Gastroesophageal sphincter (tissue), 4 donors: ENCODE data around the gene PCK1. TPM values are rescaled to one million over a fixed set of nuclear protein-coding genes. Genes with fewer than 3 reads are reported as not detected.

Experiments
- ATAC-seq: fragments of 150-250 bp; one replicate; pipeline ENCODE4 v1.9.1; 2016; ENCODE audit warnings: mild to moderate bottlenecking, moderate library complexity
- H3K27ac ChIP-seq, 4 donors: fragments of 200-600 bp; sonication (generic) in 3 of 4; 1 replicate in 3 of 4; 2 replicates in 1 of 4; pipeline ENCODE4 v1.5.1; 2016 to 2019
- H3K27me3 ChIP-seq: fragments of 200-600 bp; sonication (generic); one replicate; pipeline ENCODE4 v1.5.1; 2019
- H3K36me3 ChIP-seq, 2 donors: fragments of 200-600 bp; sonication (generic); one replicate each; pipeline ENCODE4 v1.5.1; 2019; ENCODE audit warnings: control low read depth in 1 of 2
- H3K4me1 ChIP-seq, 3 donors: fragments of 200-600 bp; sonication (generic); 1 replicate in 2 of 3; 2 replicates in 1 of 3; pipeline ENCODE4 v1.5.1; 2016 to 2019; ENCODE audit warnings: control low read depth in 2 of 3
- H3K4me3 ChIP-seq, 2 donors: fragments of 200-600 bp; sonication (generic); one replicate each; pipeline ENCODE4 v1.5.1; 2019; ENCODE audit warnings: mild to moderate bottlenecking in 1 of 2, moderate library complexity in 1 of 2
- H3K9me3 ChIP-seq, 3 donors: fragments of 200-600 bp; sonication (generic); one replicate each; pipeline ENCODE4 v1.5.1; 2017 to 2019; ENCODE audit warnings: control low read depth in 2 of 3
- EP300 ChIP-seq: sonication (generic); formaldehyde crosslinking; IDR thresholded peaks from one replicate; pipeline ENCODE4 v1.6.1; 2017; ENCODE audit warnings: antibody characterized with exemption, mild to moderate bottlenecking
- POLR2A ChIP-seq, 2 donors: fragments of 450-650 bp; IDR thresholded peaks; one replicate each; pipeline ENCODE4 v1.6.1; 2017; ENCODE audit warnings: antibody characterized with exemption in 2 of 2, mild to moderate bottlenecking in 2 of 2, moderate library complexity in 1 of 2
- POLR2AphosphoS5 ChIP-seq: sonication (generic); formaldehyde crosslinking; IDR thresholded peaks from one replicate; pipeline ENCODE4 v1.6.1; 2017; ENCODE audit warnings: antibody characterized with exemption
- WGBS, 2 donors: methylation state at CpG; one replicate each; pipeline ENCODE4 v1.1.5; 2018; ENCODE audit warnings: low coverage in 1 of 2; 5-methylcytosine and 5-hydroxymethylcytosine counted together
- total RNA-seq, 4 donors: library from RNA; depleted of rRNA; stranded (reverse); fragments of >200 nt; gene quantifications; one replicate each; pipeline ENCODE4 v1.1.0, GENCODE V29; 2016
- TF ChIP-seq, protein P1 (sequence below), 4 experiments: fragments of 200-600 bp in 2 of 4; fragments of 450-650 bp in 2 of 4; sonication (generic) in 1 of 4; IDR thresholded peaks; one replicate each; pipeline ENCODE4 v1.5.1; 2017 to 2019; ENCODE audit warnings: antibody characterized with exemption in 4 of 4, mild to moderate bottlenecking in 2 of 4, moderate library complexity in 2 of 4

PCK1 gene
- total RNA-seq, 4 donors from 2014 or later, result 0.15 to 3.2 (median 0.23) TPM

DNA sequence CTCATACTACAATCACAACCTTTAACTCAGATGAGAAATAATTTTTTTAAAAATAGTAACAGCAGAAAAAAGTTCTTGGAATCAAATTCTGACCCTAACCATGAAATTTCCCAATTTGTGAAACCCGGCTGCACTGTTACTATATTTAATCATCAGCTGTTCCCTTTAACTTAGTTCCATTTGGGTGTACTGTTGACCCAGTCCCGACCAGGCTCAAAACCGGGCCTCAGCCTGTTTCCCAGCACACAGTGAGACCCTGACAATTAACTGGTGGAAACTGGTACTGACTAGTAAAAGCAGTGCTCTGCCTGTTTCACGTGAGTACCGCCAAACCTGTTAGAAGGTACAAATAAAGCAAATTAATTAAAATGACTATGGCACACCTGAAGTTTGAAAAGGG lies 43.0 kb upstream of the PCK1 start:
- peaks cover 0 to 11% (median 0%) of the 10 kb centered on the region in 3 donors for H3K4me1 ChIP-seq
- WGBS, 2 donors, result 79 to 100% methylated on average over 3 to 5 of the region's 5 CpGs

DNA sequence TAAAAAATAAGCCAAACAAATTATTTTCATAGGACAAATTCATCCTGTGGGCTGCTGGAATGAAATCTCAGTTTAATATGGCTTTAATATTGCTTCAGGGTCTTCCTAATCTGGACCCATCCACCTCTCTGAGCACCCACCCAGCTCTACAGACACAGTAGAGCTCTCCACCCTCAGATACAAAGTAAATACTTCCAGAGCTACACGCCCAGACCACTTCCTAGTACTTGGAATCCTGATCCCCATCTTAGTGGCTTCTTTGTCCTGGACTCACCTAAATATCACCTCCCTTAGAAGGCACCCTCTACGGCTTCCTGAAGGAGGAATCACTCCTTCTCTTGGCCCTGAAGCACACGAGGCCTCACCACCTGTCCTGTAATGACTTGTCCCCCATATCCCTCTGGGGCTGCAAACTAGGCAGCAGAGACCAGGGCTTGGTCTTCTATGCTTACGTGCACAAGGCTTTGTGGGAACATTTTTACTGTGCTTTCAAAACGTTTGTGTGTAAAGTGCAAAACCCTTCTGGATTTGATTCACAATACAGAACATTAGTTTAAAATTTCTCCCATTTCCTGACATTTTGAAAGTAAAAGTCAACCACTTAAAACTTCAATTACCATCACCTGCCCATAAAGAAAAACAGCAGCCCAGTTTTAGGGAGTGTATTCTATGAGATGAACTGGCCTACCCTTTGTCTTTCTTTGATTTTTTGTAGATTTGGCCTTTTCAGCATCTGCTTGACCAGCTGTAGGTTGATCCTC lies 38.4 kb upstream of the PCK1 start:
- Histone ChIP-seq H3K36me3 (no peaks in the 10 kb centered on the region), H3K27ac (no peak overlapping the region), H3K9me3 (no peaks in the 10 kb centered on the region), H3K27me3 (no peaks in the 10 kb centered on the region), H3K4me3 (no peak overlapping the region), H3K4me1 (no peaks in the 10 kb centered on the region)
- ATAC-seq, result no peak
- TF ChIP-seq EP300, result no peak
- TF ChIP-seq POLR2AphosphoS5, result no peak
- WGBS, 2 donors, result 58 to 78% methylated on average over 4 to 5 of the region's 5 CpGs

More for the DNA sequence above, 43.0 kb upstream of the PCK1 start:
- H3K9me3 ChIP-seq, result no peaks in the 10 kb centered on the region
- H3K27me3 ChIP-seq, result no peaks in the 10 kb centered on the region
- no peak overlapping the region for H3K27ac ChIP-seq
- no peak overlapping the region for H3K4me3 ChIP-seq
- TF ChIP-seq, protein P1, sequence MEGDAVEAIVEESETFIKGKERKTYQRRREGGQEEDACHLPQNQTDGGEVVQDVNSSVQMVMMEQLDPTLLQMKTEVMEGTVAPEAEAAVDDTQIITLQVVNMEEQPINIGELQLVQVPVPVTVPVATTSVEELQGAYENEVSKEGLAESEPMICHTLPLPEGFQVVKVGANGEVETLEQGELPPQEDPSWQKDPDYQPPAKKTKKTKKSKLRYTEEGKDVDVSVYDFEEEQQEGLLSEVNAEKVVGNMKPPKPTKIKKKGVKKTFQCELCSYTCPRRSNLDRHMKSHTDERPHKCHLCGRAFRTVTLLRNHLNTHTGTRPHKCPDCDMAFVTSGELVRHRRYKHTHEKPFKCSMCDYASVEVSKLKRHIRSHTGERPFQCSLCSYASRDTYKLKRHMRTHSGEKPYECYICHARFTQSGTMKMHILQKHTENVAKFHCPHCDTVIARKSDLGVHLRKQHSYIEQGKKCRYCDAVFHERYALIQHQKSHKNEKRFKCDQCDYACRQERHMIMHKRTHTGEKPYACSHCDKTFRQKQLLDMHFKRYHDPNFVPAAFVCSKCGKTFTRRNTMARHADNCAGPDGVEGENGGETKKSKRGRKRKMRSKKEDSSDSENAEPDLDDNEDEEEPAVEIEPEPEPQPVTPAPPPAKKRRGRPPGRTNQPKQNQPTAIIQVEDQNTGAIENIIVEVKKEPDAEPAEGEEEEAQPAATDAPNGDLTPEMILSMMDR (IDR thresholded peaks at IDR 0.05), result no peak
- no peak for TF ChIP-seq POLR2A (IDR thresholded peaks at IDR 0.05)
- no peak for TF ChIP-seq EP300
- no peak for TF ChIP-seq POLR2AphosphoS5
- ATAC-seq, result no peak
- H3K36me3 ChIP-seq, result no peaks in the 10 kb centered on the region

DNA sequence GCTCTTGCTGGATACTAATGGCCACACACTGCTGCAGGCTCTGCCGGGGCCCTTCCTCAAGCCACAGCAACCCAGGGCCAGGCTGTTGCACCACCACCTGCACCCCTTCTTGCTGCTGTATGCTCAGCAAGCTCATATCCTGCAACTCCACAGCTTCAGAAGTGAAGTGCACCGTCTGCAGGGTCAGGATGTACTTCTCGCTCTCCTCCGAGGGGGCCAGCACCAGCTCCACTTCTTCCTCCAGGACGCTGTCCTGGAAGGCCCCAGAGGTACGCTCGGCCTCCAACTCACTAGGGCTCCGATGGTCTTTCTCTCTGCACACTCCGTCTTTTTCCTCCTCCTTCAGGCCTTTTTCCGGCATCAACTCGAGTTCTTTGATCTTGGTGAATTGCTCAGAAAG lies 37.1 kb upstream of the PCK1 start:
- no peak for ATAC-seq
- TF ChIP-seq POLR2A (IDR thresholded peaks at IDR 0.05) (no peak), EP300 (no peak), POLR2AphosphoS5 (no peak)
- TF ChIP-seq, protein P1 (IDR thresholded peaks at IDR 0.05), result no peak
- Histone ChIP-seq H3K27ac (no peak overlapping the region), H3K4me1 (no peaks in the 10 kb centered on the region), H3K27me3 (no peaks in the 10 kb centered on the region), H3K36me3 (no peaks in the 10 kb centered on the region), H3K4me3 (no peak overlapping the region), H3K9me3 (no peaks in the 10 kb centered on the region)
- WGBS, 2 donors, result 81 to 90% methylated on average over 6 to 7 of the region's 11 CpGs

DNA sequence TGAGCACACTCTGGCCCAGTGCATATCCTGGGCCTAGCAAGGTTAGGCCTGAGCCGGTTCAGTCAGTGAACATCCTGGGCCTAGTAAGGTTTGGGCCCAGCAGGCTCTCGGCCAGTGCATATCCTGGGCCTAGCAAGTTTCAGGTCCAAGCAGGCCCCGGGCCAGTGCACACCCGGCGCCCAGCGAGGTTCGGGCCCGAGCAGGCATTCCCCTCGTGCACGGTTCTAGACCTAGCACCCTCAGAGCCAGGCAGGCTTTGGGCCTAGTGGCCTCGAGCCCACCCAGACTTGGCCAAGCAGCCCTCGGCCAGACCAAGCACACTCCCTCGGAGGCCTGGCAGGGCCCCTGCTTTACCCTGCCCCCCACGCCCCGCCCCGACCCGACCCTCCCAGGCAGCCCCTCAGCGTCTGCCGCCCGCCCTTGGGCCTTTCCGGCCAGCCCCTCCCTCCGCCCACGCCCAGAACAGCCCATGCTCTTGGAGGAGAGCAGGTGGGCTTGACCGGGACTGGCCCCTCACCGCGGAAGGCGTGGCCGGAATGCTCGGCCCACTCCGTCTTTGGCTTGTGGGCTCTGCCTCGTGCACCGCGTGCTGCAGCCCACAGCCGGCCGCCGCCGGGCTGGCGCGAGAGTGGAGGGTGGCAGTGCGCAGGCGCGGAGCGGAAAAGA lies 36.3 kb upstream of the PCK1 start, which contains the start of gene CTCFL:
Gene CTCFL (minus strand): TSS at position 630 of the 666 bp plus-strand sequence. CDS start 935 bp downstream, outside the sequence.
- TF ChIP-seq POLR2A (IDR thresholded peaks at IDR 0.05) (no peak), EP300 (no peak), POLR2AphosphoS5 (no peak)
- TF ChIP-seq, protein P1 (IDR thresholded peaks at IDR 0.05), result no peak
- H3K27me3 ChIP-seq, result no peaks in the 10 kb centered on the region
- H3K36me3 ChIP-seq, result no peaks in the 10 kb centered on the region
- no peaks in the 10 kb centered on the region for H3K4me1 ChIP-seq
- ATAC-seq, result no peak
- 100% methylated on average over 2 of the region's 43 CpGs; no CpG with 5 or more reads in 1 of the 2 donors for WGBS, 2 donors
- H3K27ac ChIP-seq, result no peak within 1 kb of the TSS
- H3K9me3 ChIP-seq, result no peaks in the 10 kb centered on the region
- no peak within 1 kb of the TSS for H3K4me3 ChIP-seq

- no peak for ATAC-seq
- H3K36me3 ChIP-seq, result no peaks in the 10 kb centered on the region
- H3K27me3 ChIP-seq, result no peaks in the 10 kb centered on the region
- 57% methylated on average over 2 of the region's 10 CpGs; no CpG with 5 or more reads in 1 of the 2 donors for WGBS, 2 donors
- no peak overlapping the region for H3K27ac ChIP-seq
- H3K9me3 ChIP-seq, result no peaks in the 10 kb centered on the region
- TF ChIP-seq POLR2A (IDR thresholded peaks at IDR 0.05) (no peak), POLR2AphosphoS5 (no peak), EP300 (no peak)
- TF ChIP-seq, protein P1 (IDR thresholded peaks at IDR 0.05), result no peak
- H3K4me3 ChIP-seq, result no peak overlapping the region
- no peaks in the 10 kb centered on the region for H3K4me1 ChIP-seq
Observed at GRCh38 chr20:57525328-57526086, 35.4 kb upstream of the PCK1 start.
